ENCODE results near the gene EFCAB11. TPM values are rescaled to one million over a fixed set of nuclear protein-coding genes. Genes with fewer than 3 reads are reported as not detected.

The EFCAB11 gene
- total and polyA plus RNA-seq, 2 donors, result 5.6 to 7.6 TPM

- WGBS, result 67% methylated on average over 3 of the region's 3 CpGs
- H3K9me3 ChIP-seq (ENCODE audit: control insufficient read depth in 2 of 2, insufficient read depth in 1 of 2, low read length in 1 of 2), result peaks cover 0 to 6% of the 10 kb centered on the region in 2 donors
- no peak overlapping the region for H3K27ac ChIP-seq (ENCODE audit: low read depth in 1 of 2, low read length in 1 of 2)
- H3K4me1 ChIP-seq (ENCODE audit: control insufficient read depth in 2 of 2, insufficient read depth in 2 of 2, low read length in 2 of 2), result peaks cover 10 to 33% of the 10 kb centered on the region in 2 donors
- no peaks in the 10 kb centered on the region for H3K36me3 ChIP-seq (ENCODE audit: control insufficient read depth in 2 of 2, insufficient read depth in 2 of 2, low read length in 1 of 2)
- no peak for DNase-seq (ENCODE audit: low read depth in 6 of 9, low spot score in 9 of 9)
- H3K27me3 ChIP-seq (ENCODE audit: control insufficient read depth in 2 of 2, insufficient read depth in 1 of 2, low read length in 1 of 2), result no peaks in the 10 kb centered on the region
- no peak overlapping the region for H3K4me3 ChIP-seq (ENCODE audit: low read length in 2 of 2)
Measured at GRCh38 chr14:89771251-89771650, 183.3 kb downstream of the EFCAB11 start.

DNA sequence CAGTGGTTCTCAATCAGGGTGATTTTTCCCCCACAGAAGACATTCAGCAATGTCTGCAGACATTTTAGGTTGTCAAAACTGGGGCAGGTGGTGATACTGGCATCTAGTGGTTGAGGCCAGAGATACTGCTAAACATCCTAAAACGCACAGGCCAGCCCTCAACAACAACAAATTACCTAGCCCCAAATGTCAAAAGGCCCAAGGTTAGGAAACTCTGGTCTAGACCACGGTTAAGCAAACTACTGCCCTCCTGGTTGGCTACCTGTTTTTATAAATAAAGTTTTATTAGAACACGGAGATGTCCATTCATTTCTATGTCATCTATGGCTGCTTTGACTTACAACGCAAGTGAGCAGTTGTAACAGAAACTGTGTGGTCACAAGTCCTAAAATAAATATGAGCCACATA lies 186.7 kb downstream of the EFCAB11 start:
- peak; percentile 33 to 82 (median 50) for DNase-seq (ENCODE audit: low read depth in 6 of 9, low spot score in 9 of 9)
- 52% methylated on average over 4 of the region's 4 CpGs for WGBS

GRCh38 chr14:89767131-89767530 lies 187.4 kb downstream of the EFCAB11 start:
- 83% methylated on average over 3 of the region's 3 CpGs for WGBS
- peaks cover 0 to 9% of the 10 kb centered on the region in 2 donors for H3K4me1 ChIP-seq (ENCODE audit: control insufficient read depth in 2 of 2, insufficient read depth in 2 of 2, low read length in 2 of 2)
- no peaks in the 10 kb centered on the region for H3K36me3 ChIP-seq (ENCODE audit: control insufficient read depth in 2 of 2, insufficient read depth in 2 of 2, low read length in 1 of 2)
- no peak overlapping the region for H3K27ac ChIP-seq (ENCODE audit: low read depth in 1 of 2, low read length in 1 of 2)
- DNase-seq (ENCODE audit: low read depth in 6 of 9, low spot score in 9 of 9), result no peak
- peaks cover 0 to 8% of the 10 kb centered on the region in 2 donors for H3K9me3 ChIP-seq (ENCODE audit: control insufficient read depth in 2 of 2, insufficient read depth in 1 of 2, low read length in 1 of 2)
- no peaks in the 10 kb centered on the region for H3K27me3 ChIP-seq (ENCODE audit: control insufficient read depth in 2 of 2, insufficient read depth in 1 of 2, low read length in 1 of 2)
- H3K4me3 ChIP-seq (ENCODE audit: low read length in 2 of 2), result no peak overlapping the region

More for the DNA sequence above, 186.7 kb downstream of the EFCAB11 start:
- Histone ChIP-seq H3K27ac (ENCODE audit: low read depth in 1 of 2, low read length in 1 of 2) (no peak overlapping the region), H3K36me3 (ENCODE audit: control insufficient read depth in 2 of 2, insufficient read depth in 2 of 2, low read length in 1 of 2) (no peaks in the 10 kb centered on the region), H3K4me3 (ENCODE audit: low read length in 2 of 2) (no peak overlapping the region), H3K9me3 (ENCODE audit: control insufficient read depth in 2 of 2, insufficient read depth in 1 of 2, low read length in 1 of 2) (peaks cover 0 to 12% of the 10 kb centered on the region in 2 donors), H3K4me1 (ENCODE audit: control insufficient read depth in 2 of 2, insufficient read depth in 2 of 2, low read length in 2 of 2) (peaks cover 0 to 11% of the 10 kb centered on the region in 2 donors), H3K27me3 (ENCODE audit: control insufficient read depth in 2 of 2, insufficient read depth in 1 of 2, low read length in 1 of 2) (no peaks in the 10 kb centered on the region)

DNA sequence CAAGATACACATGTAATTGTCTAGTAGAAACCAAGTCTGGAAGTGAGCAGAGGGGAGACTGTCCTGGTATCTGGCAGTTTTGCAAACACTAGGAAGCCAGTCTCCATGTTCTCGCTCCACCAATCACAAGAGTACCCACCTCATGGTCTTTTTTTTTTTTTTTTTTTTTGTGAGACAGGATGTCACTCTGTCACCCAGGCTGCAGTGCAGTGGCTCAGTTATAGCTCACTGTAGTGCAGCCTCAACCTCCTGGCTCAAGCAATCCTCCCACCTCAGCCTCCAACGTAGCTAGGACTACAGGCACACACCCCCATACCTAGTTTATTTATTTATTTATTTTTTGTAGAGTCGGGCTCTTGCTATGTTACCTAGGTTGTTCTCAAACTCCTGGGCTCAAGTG lies 189.2 kb downstream of the EFCAB11 start:
- no peaks in the 10 kb centered on the region for H3K36me3 ChIP-seq (ENCODE audit: control insufficient read depth in 2 of 2, insufficient read depth in 2 of 2, low read length in 1 of 2)
- H3K9me3 ChIP-seq (ENCODE audit: control insufficient read depth in 2 of 2, insufficient read depth in 1 of 2, low read length in 1 of 2), result peaks cover 0 to 8% of the 10 kb centered on the region in 2 donors
- H3K27me3 ChIP-seq (ENCODE audit: control insufficient read depth in 2 of 2, insufficient read depth in 1 of 2, low read length in 1 of 2), result no peaks in the 10 kb centered on the region
- DNase-seq (ENCODE audit: low read depth in 6 of 9, low spot score in 9 of 9), result no peak
- 96% methylated on average over 3 of the region's 3 CpGs for WGBS
- no peak overlapping the region for H3K4me3 ChIP-seq (ENCODE audit: low read length in 2 of 2)
- peaks cover 0 to 9% of the 10 kb centered on the region in 2 donors for H3K4me1 ChIP-seq (ENCODE audit: control insufficient read depth in 2 of 2, insufficient read depth in 2 of 2, low read length in 2 of 2)
- no peak overlapping the region for H3K27ac ChIP-seq (ENCODE audit: low read depth in 1 of 2, low read length in 1 of 2)

- Histone ChIP-seq H3K27ac (ENCODE audit: low read depth in 1 of 2, low read length in 1 of 2) (no peak overlapping the region), H3K4me3 (ENCODE audit: low read length in 2 of 2) (no peak overlapping the region), H3K4me1 (ENCODE audit: control insufficient read depth in 2 of 2, insufficient read depth in 2 of 2, low read length in 2 of 2) (no peaks in the 10 kb centered on the region), H3K27me3 (ENCODE audit: control insufficient read depth in 2 of 2, insufficient read depth in 1 of 2, low read length in 1 of 2) (no peaks in the 10 kb centered on the region), H3K36me3 (ENCODE audit: control insufficient read depth in 2 of 2, insufficient read depth in 2 of 2, low read length in 1 of 2) (no peaks in the 10 kb centered on the region), H3K9me3 (ENCODE audit: control insufficient read depth in 2 of 2, insufficient read depth in 1 of 2, low read length in 1 of 2) (peaks cover 0 to 3% of the 10 kb centered on the region in 2 donors)
- WGBS, result 93% methylated on average over 7 of the region's 7 CpGs
- no peak for DNase-seq (ENCODE audit: low read depth in 6 of 9, low spot score in 9 of 9)
Measured at GRCh38 chr14:89760086-89760485, 194.4 kb downstream of the EFCAB11 start.

DNA sequence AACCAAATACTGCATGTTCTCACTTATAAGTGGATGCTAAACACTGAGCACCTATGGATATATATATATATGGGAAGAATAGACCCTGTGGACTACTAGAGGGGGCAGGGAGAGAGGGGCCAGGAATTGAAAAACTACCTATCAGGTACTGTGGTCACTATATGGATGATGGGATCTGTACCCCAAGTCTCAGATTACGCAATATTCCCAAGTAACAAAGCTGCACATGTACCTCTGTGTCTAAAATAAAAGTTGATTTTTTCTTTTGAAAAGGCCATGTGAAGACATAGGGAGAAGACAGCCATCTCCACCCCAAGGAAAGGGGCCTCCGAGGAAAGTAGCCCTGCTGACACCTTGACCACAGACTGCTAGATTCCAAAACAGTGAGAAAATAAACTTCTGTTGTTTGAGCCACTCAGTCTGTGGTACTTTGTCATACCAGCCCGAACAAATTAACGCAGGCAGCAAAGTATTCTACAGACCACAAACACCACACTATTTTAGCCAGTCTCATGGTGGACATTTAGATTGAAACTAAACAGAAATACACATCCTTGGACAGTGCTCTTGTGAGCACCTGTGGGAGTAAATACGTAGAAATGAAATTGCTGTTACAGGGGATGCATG lies 197.1 kb downstream of the EFCAB11 start:
- Histone ChIP-seq H3K9me3 (ENCODE audit: control insufficient read depth in 2 of 2, insufficient read depth in 1 of 2, low read length in 1 of 2) (peaks cover 0 to 3% of the 10 kb centered on the region in 2 donors), H3K4me3 (ENCODE audit: low read length in 2 of 2) (no peak overlapping the region), H3K27ac (ENCODE audit: low read depth in 1 of 2, low read length in 1 of 2) (no peak overlapping the region), H3K4me1 (ENCODE audit: control insufficient read depth in 2 of 2, insufficient read depth in 2 of 2, low read length in 2 of 2) (no peaks in the 10 kb centered on the region), H3K36me3 (ENCODE audit: control insufficient read depth in 2 of 2, insufficient read depth in 2 of 2, low read length in 1 of 2) (no peaks in the 10 kb centered on the region), H3K27me3 (ENCODE audit: control insufficient read depth in 2 of 2, insufficient read depth in 1 of 2, low read length in 1 of 2) (no peaks in the 10 kb centered on the region)
- 87% methylated on average over 5 of the region's 5 CpGs for WGBS
- no peak for DNase-seq (ENCODE audit: low read depth in 6 of 9, low spot score in 9 of 9)

- WGBS, result 91% methylated on average over 4 of the region's 4 CpGs
- H3K36me3 ChIP-seq (ENCODE audit: control insufficient read depth in 2 of 2, insufficient read depth in 2 of 2, low read length in 1 of 2), result no peaks in the 10 kb centered on the region
- peaks cover 0 to 3% of the 10 kb centered on the region in 2 donors for H3K9me3 ChIP-seq (ENCODE audit: control insufficient read depth in 2 of 2, insufficient read depth in 1 of 2, low read length in 1 of 2)
- H3K4me3 ChIP-seq (ENCODE audit: low read length in 2 of 2), result no peak overlapping the region
- no peaks in the 10 kb centered on the region for H3K27me3 ChIP-seq (ENCODE audit: control insufficient read depth in 2 of 2, insufficient read depth in 1 of 2, low read length in 1 of 2)
- no peak for DNase-seq (ENCODE audit: low read depth in 6 of 9, low spot score in 9 of 9)
- no peaks in the 10 kb centered on the region for H3K4me1 ChIP-seq (ENCODE audit: control insufficient read depth in 2 of 2, insufficient read depth in 2 of 2, low read length in 2 of 2)
- H3K27ac ChIP-seq (ENCODE audit: low read depth in 1 of 2, low read length in 1 of 2), result no peak overlapping the region
Measured at GRCh38 chr14:89755816-89756215, 198.7 kb downstream of the EFCAB11 start.

GRCh38 chr14:89753828-89754412 lies 200.6 kb downstream of the EFCAB11 start:
- H3K9me3 ChIP-seq (ENCODE audit: control insufficient read depth in 2 of 2, insufficient read depth in 1 of 2, low read length in 1 of 2), result peaks cover 0 to 3% of the 10 kb centered on the region in 2 donors
- H3K4me1 ChIP-seq (ENCODE audit: control insufficient read depth in 2 of 2, insufficient read depth in 2 of 2, low read length in 2 of 2), result no peaks in the 10 kb centered on the region
- H3K36me3 ChIP-seq (ENCODE audit: control insufficient read depth in 2 of 2, insufficient read depth in 2 of 2, low read length in 1 of 2), result no peaks in the 10 kb centered on the region
- DNase-seq (ENCODE audit: low read depth in 6 of 9, low spot score in 9 of 9), result no peak
- no peaks in the 10 kb centered on the region for H3K27me3 ChIP-seq (ENCODE audit: control insufficient read depth in 2 of 2, insufficient read depth in 1 of 2, low read length in 1 of 2)
- WGBS, result 96% methylated on average over 4 of the region's 4 CpGs
- H3K27ac ChIP-seq (ENCODE audit: low read depth in 1 of 2, low read length in 1 of 2), result no peak overlapping the region
- H3K4me3 ChIP-seq (ENCODE audit: low read length in 2 of 2), result no peak overlapping the region

GRCh38 chr14:89750908-89751392 lies 203.6 kb downstream of the EFCAB11 start:
- 91% methylated on average over 5 of the region's 5 CpGs for WGBS
- H3K4me3 ChIP-seq (ENCODE audit: low read length in 2 of 2), result no peak overlapping the region
- H3K27ac ChIP-seq (ENCODE audit: low read depth in 1 of 2, low read length in 1 of 2), result no peak overlapping the region
- H3K36me3 ChIP-seq (ENCODE audit: control insufficient read depth in 2 of 2, insufficient read depth in 2 of 2, low read length in 1 of 2), result no peaks in the 10 kb centered on the region
- H3K4me1 ChIP-seq (ENCODE audit: control insufficient read depth in 2 of 2, insufficient read depth in 2 of 2, low read length in 2 of 2), result no peaks in the 10 kb centered on the region
- H3K27me3 ChIP-seq (ENCODE audit: control insufficient read depth in 2 of 2, insufficient read depth in 1 of 2, low read length in 1 of 2), result no peaks in the 10 kb centered on the region
- DNase-seq (ENCODE audit: low read depth in 6 of 9, low spot score in 9 of 9), result no peak
- peaks cover 0 to 9% of the 10 kb centered on the region in 2 donors for H3K9me3 ChIP-seq (ENCODE audit: control insufficient read depth in 2 of 2, insufficient read depth in 1 of 2, low read length in 1 of 2)

All from thymus (tissue), 11 donors.